SK-N-SH treated with all-trans-retinoic acid at 6 μM for 48 hours (cell line): ENCODE results near the gene GPC5.

Experiments used
- ATAC-seq: fragments of 200-7000 bp; cut with Tn5 transposase; 3 replicates; pipeline ENCODE4 v1.9.1; 2020; ENCODE audit warnings: mild to moderate bottlenecking, moderate library complexity
- ARNTL ChIP-seq: fragments of 450-650 bp; formaldehyde crosslinking; IDR thresholded peaks from 2 replicates; pipeline ENCODE4 v1.5.0; 2020; ENCODE audit warnings: low read depth, mild to moderate bottlenecking, moderate library complexity, borderline replicate concordance
- BACH2 ChIP-seq: fragments of 250-450 bp; sonication (Bioruptor Pico); IDR thresholded peaks from 2 replicates; pipeline ENCODE4 v1.9.0; 2021; ENCODE audit warnings: mild to moderate bottlenecking, borderline replicate concordance
- CREB5 ChIP-seq: fragments of 250-450 bp; sonication (Bioruptor Pico); IDR thresholded peaks from 2 replicates; pipeline ENCODE4 v1.5.1; 2020; ENCODE audit warnings: low read depth, mild to moderate bottlenecking, moderate library complexity
- CSDC2 ChIP-seq: fragments of 250-450 bp; sonication (Bioruptor Pico); IDR thresholded peaks from 2 replicates; pipeline ENCODE4 v1.5.0; 2020; ENCODE audit warnings: mild to moderate bottlenecking, moderate library complexity
- CSRNP3 ChIP-seq: fragments of 250-450 bp; sonication (Bioruptor Pico); IDR thresholded peaks from 2 replicates; pipeline ENCODE4 v1.5.1; 2021; ENCODE audit warnings: mild to moderate bottlenecking, moderate library complexity
- ESRRG ChIP-seq: fragments of 250-450 bp; sonication (Bioruptor Pico); IDR thresholded peaks from 2 replicates; pipeline ENCODE4 v1.6.1; 2021; ENCODE audit warnings: mild to moderate bottlenecking
- GLIS3 ChIP-seq: fragments of 250-450 bp; sonication (Bioruptor Pico); IDR thresholded peaks from 2 replicates; pipeline ENCODE4 v1.5.0; 2020; ENCODE audit warnings: mild to moderate bottlenecking, moderate library complexity
- ISL1 ChIP-seq: fragments of 250-450 bp; sonication (Bioruptor Pico); IDR thresholded peaks from 2 replicates; pipeline ENCODE4 v2.1.2; 2022; ENCODE audit warnings: mild to moderate bottlenecking, moderate library complexity
- OSR1 ChIP-seq: fragments of 250-450 bp; sonication (Bioruptor Pico); IDR thresholded peaks from 2 replicates; pipeline ENCODE4 v1.8.0; 2022; ENCODE audit warnings: moderate library complexity, mild to moderate bottlenecking, inconsistent platforms
- PATZ1 ChIP-seq: fragments of 250-450 bp; sonication (Bioruptor Pico); IDR thresholded peaks from 2 replicates; pipeline ENCODE4 v1.8.0; 2020; ENCODE audit warnings: mild to moderate bottlenecking, moderate library complexity, borderline replicate concordance
- POU6F1 ChIP-seq: fragments of 250-450 bp; sonication (Bioruptor Pico); IDR thresholded peaks from 2 replicates; pipeline ENCODE4 v1.8.0; 2021; ENCODE audit warnings: low read depth, mild to moderate bottlenecking, moderate library complexity, borderline replicate concordance
- PPARA ChIP-seq: fragments of 250-450 bp; sonication (Bioruptor Pico); IDR thresholded peaks from 2 replicates; pipeline ENCODE4 v1.5.0; 2020; ENCODE audit warnings: mild to moderate bottlenecking, borderline replicate concordance
- RARB ChIP-seq: fragments of 250-450 bp; sonication (Bioruptor Pico); IDR thresholded peaks from 2 replicates; pipeline ENCODE4 v1.8.0; 2021; ENCODE audit warnings: mild to moderate bottlenecking, moderate library complexity
- TCF4 ChIP-seq: fragments of 250-450 bp; sonication (Bioruptor Pico); IDR thresholded peaks from 2 replicates; pipeline ENCODE4 v1.8.0; 2021; ENCODE audit warnings: mild to moderate bottlenecking, moderate library complexity, borderline replicate concordance
- TOX ChIP-seq: fragments of 250-450 bp; sonication (Bioruptor Pico); IDR thresholded peaks from 2 replicates; pipeline ENCODE4 v1.8.0; 2021; ENCODE audit warnings: mild to moderate bottlenecking, moderate library complexity, borderline replicate concordance
- TSHZ2 ChIP-seq: fragments of 250-450 bp; sonication (Bioruptor Pico); IDR thresholded peaks from 2 replicates; pipeline ENCODE4 v1.5.0; 2020; ENCODE audit warnings: mild to moderate bottlenecking, moderate library complexity
- ZC3H10 ChIP-seq: fragments of 250-450 bp; sonication (Bioruptor Pico); IDR thresholded peaks from 2 replicates; pipeline ENCODE4 v1.5.1; 2021; ENCODE audit warnings: mild to moderate bottlenecking, moderate library complexity
- ZFP30 ChIP-seq: fragments of 450-650 bp; formaldehyde crosslinking; IDR thresholded peaks from 2 replicates; pipeline ENCODE4 v1.5.0; 2022; ENCODE audit warnings: mild to moderate bottlenecking, moderate library complexity
- ZNF565 ChIP-seq: fragments of 450-650 bp; formaldehyde crosslinking; conservative IDR thresholded peaks from 2 replicates; pipeline ENCODE4 v1.5.0; 2020; ENCODE audit warnings: low read depth, mild to moderate bottlenecking, moderate library complexity
- ZNF70 ChIP-seq: fragments of 450-650 bp; formaldehyde crosslinking; IDR thresholded peaks from 2 replicates; pipeline ENCODE4 v1.5.0; 2020; ENCODE audit warnings: mild to moderate bottlenecking, moderate library complexity
- ZNF8 ChIP-seq: fragments of 450-650 bp; formaldehyde crosslinking; IDR thresholded peaks from 2 replicates; pipeline ENCODE4 v1.5.0; 2020; ENCODE audit warnings: mild to moderate bottlenecking, moderate library complexity

Gene GPC5

GRCh38 chr13:91368676-91369440, 29.6 kb upstream of the GPC5 start:
- no peak for TF ChIP-seq ZFP30
- no peak for TF ChIP-seq ZNF565 (CRISPR knock-in tag)
- no peak for TF ChIP-seq CSRNP3 (CRISPR knock-in tag)
- TF ChIP-seq TOX (CRISPR knock-in tag), result no peak
- no peak for TF ChIP-seq CREB5
- TF ChIP-seq OSR1 (CRISPR knock-in tag), result no peak
- TF ChIP-seq TCF4, result no peak
- TF ChIP-seq PPARA (CRISPR knock-in tag), result no peak
- no peak for TF ChIP-seq RARB
- no peak for TF ChIP-seq ZC3H10
- TF ChIP-seq POU6F1 (CRISPR knock-in tag), result no peak
- TF ChIP-seq ZNF70 (CRISPR knock-in tag), result no peak
- no peak for TF ChIP-seq BACH2 (CRISPR knock-in tag)
- TF ChIP-seq TSHZ2 (CRISPR knock-in tag), result no peak
- no peak for TF ChIP-seq GLIS3 (CRISPR knock-in tag)
- no peak for TF ChIP-seq ESRRG (CRISPR knock-in tag)
- TF ChIP-seq PATZ1 (CRISPR knock-in tag), result no peak
- no peak for TF ChIP-seq ARNTL (CRISPR knock-in tag)
- no peak for TF ChIP-seq CSDC2 (CRISPR knock-in tag)
- TF ChIP-seq ZNF8 (CRISPR knock-in tag), result no peak
- ATAC-seq, result peak; percentile 78

- peak; percentile 86 for ATAC-seq
- TF ChIP-seq TCF4 (no peak), ISL1 (CRISPR knock-in tag) (peak; percentile 41; the same call in 1 of the 2 replicates), ZC3H10 (0 out of 2 replicates have a peak, but pooled peaks have one; percentile 22), ZNF565 (CRISPR knock-in tag) (no peak), ARNTL (CRISPR knock-in tag) (no peak)
Observed at GRCh38 chr13:91369441-91369831, 29.0 kb upstream of the GPC5 start.

- no peak for ATAC-seq
- TF ChIP-seq ZNF8 (CRISPR knock-in tag) (no peak), RARB (no peak), ESRRG (CRISPR knock-in tag) (no peak), POU6F1 (CRISPR knock-in tag) (no peak), ISL1 (CRISPR knock-in tag) (no peak), OSR1 (CRISPR knock-in tag) (no peak), BACH2 (CRISPR knock-in tag) (no peak), CSRNP3 (CRISPR knock-in tag) (no peak), ZNF565 (CRISPR knock-in tag) (no peak), CSDC2 (CRISPR knock-in tag) (no peak), CREB5 (no peak), ARNTL (CRISPR knock-in tag) (no peak), ZNF70 (CRISPR knock-in tag) (no peak), PPARA (CRISPR knock-in tag) (no peak)
Observed at GRCh38 chr13:91370501-91370900, 27.9 kb upstream of the GPC5 start.
